HG02840 (cell line): ENCODE data around the gene AATK.

ENCODE experiments used
- ATAC-seq: cut with Tn5 transposase; IDR thresholded peaks from one replicate; pipeline ENCODE4 v1.9.1; 2021; ENCODE audit warnings: mild to moderate bottlenecking, moderate library complexity, moderate number of reproducible peaks; ENCODE audit not compliant: unreplicated experiment, low FRiP score

The AATK gene

GRCh38 chr17:81131486-81132196 is 34.4 kb downstream of the AATK start:
- ATAC-seq, result no peak

GRCh38 chr17:81130385-81131361 is 35.3 kb downstream of the AATK start:
- ATAC-seq, result no peak

- ATAC-seq, result no peak
Observed at GRCh38 chr17:81129711-81130367, 36.2 kb downstream of the AATK start.

- no peak for ATAC-seq
Observed at GRCh38 chr17:81129289-81129688, 36.7 kb downstream of the AATK start.

- ATAC-seq, result no peak
Observed at GRCh38 chr17:81128774-81129173, 37.2 kb downstream of the AATK start.

GRCh38 chr17:81128338-81128737 is 37.7 kb downstream of the AATK start:
- no peak for ATAC-seq

- no peak for ATAC-seq
Observed at GRCh38 chr17:81127526-81128177, 38.4 kb downstream of the AATK start.

- ATAC-seq, result no peak
Observed at GRCh38 chr17:81127133-81127455, 38.9 kb downstream of the AATK start.

GRCh38 chr17:81126281-81127132 is 39.5 kb downstream of the AATK start:
- no peak for ATAC-seq

- no peak for ATAC-seq
Observed at GRCh38 chr17:81125573-81126081, 40.4 kb downstream of the AATK start.

- no peak for ATAC-seq
Observed at GRCh38 chr17:81124377-81124776, 41.6 kb downstream of the AATK start.

- ATAC-seq, result no peak
Observed at GRCh38 chr17:81123052-81124048, 42.7 kb downstream of the AATK start.

- no peak for ATAC-seq
Observed at GRCh38 chr17:81121841-81122733, 43.9 kb downstream of the AATK start.

- ATAC-seq, result no peak
Observed at GRCh38 chr17:81120695-81121621, 45.1 kb downstream of the AATK start.

GRCh38 chr17:81120149-81120484 is 45.9 kb downstream of the AATK start:
- no peak for ATAC-seq
